ENCODE measurements around the gene AR.
A peak's percentile ranks its signal among the peaks of the same experiment; 100 is the strongest.
"Not testable (repeated sequence)": the region's sequence is repeated elsewhere in the genome, so short reads cannot be mapped to it uniquely, and the experiment has no call there.

The AR gene

GRCh38 chrX:67570839-67571238, 27.0 kb downstream of the AR start:
- no peak for DNase-seq

- no peak for DNase-seq
Observed at GRCh38 chrX:67574696-67575095, 30.9 kb downstream of the AR start.

GRCh38 chrX:67582436-67582835, 38.6 kb downstream of the AR start:
- DNase-seq = no peak

- no peak for DNase-seq
Observed at GRCh38 chrX:67583171-67583570, 39.4 kb downstream of the AR start.

- no peak for DNase-seq
Observed at GRCh38 chrX:67585401-67585800, 41.6 kb downstream of the AR start.

- DNase-seq = no peak
Observed at GRCh38 chrX:67587946-67588624, 44.3 kb downstream of the AR start.

- no peak for DNase-seq
Observed at GRCh38 chrX:67596839-67597790, 53.3 kb downstream of the AR start.

GRCh38 chrX:67599532-67599931, 55.7 kb downstream of the AR start:
- no peak for DNase-seq

GRCh38 chrX:67601771-67602170, 58.0 kb downstream of the AR start:
- DNase-seq = peak; percentile 48

GRCh38 chrX:67604979-67605703, 61.3 kb downstream of the AR start:
- peak; percentile 90 for DNase-seq

- DNase-seq = peak; percentile 36
Observed at GRCh38 chrX:67607466-67607865, 63.6 kb downstream of the AR start.

- DNase-seq = no peak
Observed at GRCh38 chrX:67610282-67610681, 66.5 kb downstream of the AR start.

- DNase-seq = peak; percentile 14
Observed at GRCh38 chrX:67612231-67612630, 68.4 kb downstream of the AR start.

GRCh38 chrX:67613366-67613765, 69.5 kb downstream of the AR start:
- peak; percentile 16 for DNase-seq

- no peak for DNase-seq
Observed at GRCh38 chrX:67613996-67614395, 70.2 kb downstream of the AR start.

GRCh38 chrX:67614423-67614822, 70.6 kb downstream of the AR start:
- peak; percentile 48 for DNase-seq

GRCh38 chrX:67619253-67619652, 75.4 kb downstream of the AR start:
- DNase-seq = peak; percentile 78

GRCh38 chrX:67622053-67622585, 78.3 kb downstream of the AR start:
- DNase-seq = no peak

GRCh38 chrX:67624325-67624724, 80.5 kb downstream of the AR start:
- no peak for DNase-seq

- no peak for DNase-seq
Observed at GRCh38 chrX:67635424-67635823, 91.6 kb downstream of the AR start.

GRCh38 chrX:67636532-67636931, 92.7 kb downstream of the AR start:
- DNase-seq = no peak

GRCh38 chrX:67637293-67637692, 93.5 kb downstream of the AR start:
- not testable (repeated sequence) for DNase-seq

GRCh38 chrX:67648361-67648760, 104.5 kb downstream of the AR start:
- DNase-seq = no peak

All from fibroblast of skin of right biceps (primary cell).